ENCODE results near the gene DSG1.
"Not testable (repeated sequence)": the region's sequence is repeated elsewhere in the genome, so short reads cannot be mapped to it uniquely, and the experiment has no call there.

DSG1 gene

DNA sequence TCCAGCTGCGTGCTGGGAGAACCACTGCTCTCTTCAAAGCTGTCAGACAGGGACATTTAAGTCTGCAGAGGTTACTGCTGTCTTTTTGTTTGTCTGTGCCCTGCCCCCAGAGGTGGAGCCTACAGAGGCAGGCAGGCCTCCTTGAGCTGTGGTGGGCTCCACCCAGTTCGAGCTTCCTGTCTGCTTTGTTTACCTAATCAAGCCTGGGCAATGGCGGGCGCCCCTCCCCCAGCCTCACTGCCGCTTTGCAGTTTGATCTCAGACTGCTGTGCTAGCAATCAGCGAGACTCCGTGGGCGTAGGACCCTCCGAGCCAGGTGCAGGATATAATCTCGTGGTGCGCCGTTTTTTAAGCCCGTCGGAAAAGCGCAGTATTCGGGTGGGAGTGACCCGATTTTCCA, 35.4 kb downstream of the DSG1 start:
- not testable (repeated sequence) for DNase-seq

DNA sequence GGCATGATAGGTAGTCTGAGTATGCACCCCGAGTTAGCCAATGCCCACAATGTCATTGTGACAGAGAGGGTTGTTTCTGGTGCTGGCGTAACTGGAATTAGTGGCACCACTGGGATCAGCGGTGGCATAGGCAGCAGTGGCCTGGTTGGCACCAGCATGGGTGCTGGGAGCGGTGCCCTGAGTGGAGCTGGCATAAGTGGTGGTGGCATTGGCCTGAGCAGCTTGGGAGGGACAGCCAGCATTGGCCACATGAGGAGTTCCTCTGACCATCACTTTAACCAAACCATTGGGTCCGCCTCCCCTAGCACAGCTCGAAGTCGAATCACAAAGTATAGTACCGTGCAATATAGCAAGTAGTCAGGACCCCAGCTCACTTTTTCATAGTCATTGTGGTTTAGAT, 37.0 kb downstream of the DSG1 start:
- no peak for DNase-seq

GRCh38 chr18:31356025-31356424, 38.1 kb downstream of the DSG1 start:
- DNase-seq = no peak

GRCh38 chr18:31364190-31364589, 46.2 kb downstream of the DSG1 start:
- DNase-seq = no peak

GRCh38 chr18:31369478-31369877, 51.5 kb downstream of the DSG1 start:
- DNase-seq = no peak

- DNase-seq = no peak
Observed at GRCh38 chr18:31371989-31372388, 54.0 kb downstream of the DSG1 start.

- no peak for DNase-seq
Observed at GRCh38 chr18:31373641-31374040, 55.7 kb downstream of the DSG1 start.

DNA sequence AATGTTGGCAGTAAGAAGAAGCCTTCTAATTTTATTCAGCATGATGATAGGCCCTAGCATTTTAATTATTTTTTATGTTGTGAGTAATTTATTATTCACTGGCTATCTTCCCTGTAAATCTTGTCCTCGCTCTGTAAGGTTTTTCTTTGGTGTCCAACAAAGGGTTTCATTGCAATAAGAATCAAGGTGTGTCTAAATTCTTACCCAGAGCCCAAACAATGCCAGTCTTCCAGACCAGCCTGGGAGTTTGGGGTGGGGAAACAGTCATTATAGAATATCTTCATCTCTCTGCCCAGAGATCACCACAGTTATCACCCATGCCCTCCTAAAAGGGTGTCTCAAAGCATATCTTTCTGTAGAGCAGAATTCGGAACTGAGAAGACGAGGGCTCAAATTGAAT, 58.5 kb downstream of the DSG1 start, which contains the start of gene DSG4:
Gene DSG4, plus strand, starts transcription at position 301 of the 400 bp plus-strand sequence. CDS start 135 bp downstream, outside the sequence.
- DNase-seq = no peak

DNA sequence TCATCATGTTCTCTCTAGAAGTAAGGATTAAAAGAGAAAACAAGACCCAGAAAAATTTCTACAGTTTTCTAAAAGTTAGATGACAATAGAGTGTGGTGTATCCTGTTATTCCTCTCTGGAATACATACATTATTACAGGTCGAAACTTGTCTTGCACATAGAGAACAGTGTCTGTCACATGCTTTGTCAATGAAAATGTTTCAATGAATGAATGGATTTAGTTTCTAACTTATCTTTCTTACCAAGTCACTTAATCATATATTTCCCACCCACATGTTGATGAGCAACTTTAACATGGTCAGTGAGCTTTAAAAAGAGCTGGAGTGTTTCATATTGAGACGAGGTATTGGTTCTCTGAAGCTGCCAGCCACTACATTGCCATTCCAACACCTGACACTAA, 63.0 kb downstream of the DSG1 start:
- no peak for DNase-seq

DNA sequence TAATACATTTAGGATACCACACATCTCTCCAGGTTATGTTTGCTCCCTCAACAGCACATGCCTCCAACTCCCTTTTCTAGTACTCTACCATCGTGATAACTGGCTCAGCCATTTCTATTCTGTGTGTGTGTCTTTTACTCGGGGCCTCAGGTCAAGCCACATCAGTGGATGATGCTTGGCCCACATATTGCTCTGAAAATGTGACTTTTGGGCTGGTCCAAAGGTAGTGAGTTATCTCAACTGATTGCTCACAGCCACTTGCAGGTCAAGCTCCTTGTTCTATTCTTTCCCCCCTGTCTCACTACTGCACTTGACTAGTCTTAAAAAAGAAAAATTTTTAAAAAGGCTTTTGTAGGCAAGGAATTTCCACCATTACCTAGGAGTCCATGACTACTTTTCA, 64.1 kb downstream of the DSG1 start:
- DNase-seq = no peak

GRCh38 chr18:31386741-31387140, 68.8 kb downstream of the DSG1 start:
- no peak for DNase-seq

DNA sequence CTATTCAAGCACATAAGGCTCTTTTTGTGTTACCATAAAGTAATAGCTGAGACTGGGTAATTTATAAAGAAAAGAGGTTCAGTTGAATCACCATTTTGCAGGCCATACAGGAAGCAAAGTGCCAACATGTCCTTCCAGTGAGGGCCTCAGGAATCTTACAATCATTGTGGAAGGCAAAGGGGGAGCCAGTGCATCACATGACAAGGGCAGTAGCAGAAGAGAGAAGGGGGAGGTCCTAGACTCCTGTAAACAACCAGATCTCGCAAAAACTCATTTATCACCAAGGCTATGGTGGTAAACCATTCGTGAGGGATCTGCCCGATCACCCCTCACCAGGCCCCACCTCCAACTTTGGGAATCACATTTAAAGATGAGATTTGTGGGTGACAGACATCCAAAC, 75.3 kb downstream of the DSG1 start:
- DNase-seq = no peak

DNA sequence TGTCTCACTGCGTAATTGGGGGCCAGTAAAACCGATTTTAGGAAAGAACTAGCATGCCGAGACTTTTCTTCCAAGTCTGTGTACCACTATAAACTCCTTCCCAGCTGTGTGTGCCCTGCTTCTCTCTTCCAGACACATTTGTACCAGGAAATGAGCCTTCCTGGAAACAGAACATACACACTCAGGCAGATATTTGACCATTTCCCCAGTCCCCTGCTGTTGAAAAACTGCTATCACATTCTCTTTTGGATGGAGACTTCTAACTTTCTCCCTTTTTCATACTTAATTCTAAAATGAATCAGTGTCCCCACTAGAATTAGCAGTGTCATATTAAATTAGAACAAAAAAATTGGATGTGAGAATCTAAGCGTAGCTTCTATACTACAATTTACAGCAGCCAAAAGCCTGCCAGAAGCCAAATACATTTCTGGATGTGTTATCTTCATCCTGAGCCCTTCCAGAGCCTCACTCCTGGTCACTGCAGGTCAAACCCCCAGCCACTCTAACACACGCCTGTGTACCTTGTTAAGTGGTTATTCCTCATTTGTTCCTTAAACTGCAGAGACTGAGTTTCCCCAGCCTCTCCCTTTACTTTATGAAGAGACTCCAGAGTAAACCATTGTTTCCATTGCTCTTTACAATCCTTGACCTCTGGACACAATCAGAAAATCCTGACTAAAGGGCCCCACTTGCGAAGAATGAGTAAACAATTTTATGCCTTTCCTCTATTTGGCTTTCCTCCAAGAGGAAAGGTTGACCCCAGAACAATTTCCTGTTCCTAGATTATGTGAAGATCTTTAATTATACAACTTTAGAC, 79.0 kb downstream of the DSG1 start:
- DNase-seq = no peak

DNA sequence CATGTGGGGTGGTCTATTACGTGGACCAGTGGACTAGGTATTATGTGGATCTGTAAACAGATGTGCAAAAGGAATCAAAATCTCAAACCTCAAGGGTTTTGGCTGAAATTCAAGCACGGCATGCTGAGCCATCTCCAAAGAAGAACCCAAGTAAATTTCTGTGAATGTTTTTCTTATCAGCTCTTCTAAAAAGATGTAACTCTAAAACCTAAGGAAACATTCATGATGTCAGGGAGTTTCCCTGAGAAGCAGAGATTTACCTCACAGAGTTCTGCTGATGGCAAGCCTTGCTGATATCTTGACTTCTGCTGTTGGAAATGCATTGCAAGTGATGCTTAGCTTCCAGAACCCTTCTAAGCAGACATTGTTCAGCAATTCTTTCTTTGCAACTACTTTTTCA, 80.2 kb downstream of the DSG1 start:
- no peak for DNase-seq

DNA sequence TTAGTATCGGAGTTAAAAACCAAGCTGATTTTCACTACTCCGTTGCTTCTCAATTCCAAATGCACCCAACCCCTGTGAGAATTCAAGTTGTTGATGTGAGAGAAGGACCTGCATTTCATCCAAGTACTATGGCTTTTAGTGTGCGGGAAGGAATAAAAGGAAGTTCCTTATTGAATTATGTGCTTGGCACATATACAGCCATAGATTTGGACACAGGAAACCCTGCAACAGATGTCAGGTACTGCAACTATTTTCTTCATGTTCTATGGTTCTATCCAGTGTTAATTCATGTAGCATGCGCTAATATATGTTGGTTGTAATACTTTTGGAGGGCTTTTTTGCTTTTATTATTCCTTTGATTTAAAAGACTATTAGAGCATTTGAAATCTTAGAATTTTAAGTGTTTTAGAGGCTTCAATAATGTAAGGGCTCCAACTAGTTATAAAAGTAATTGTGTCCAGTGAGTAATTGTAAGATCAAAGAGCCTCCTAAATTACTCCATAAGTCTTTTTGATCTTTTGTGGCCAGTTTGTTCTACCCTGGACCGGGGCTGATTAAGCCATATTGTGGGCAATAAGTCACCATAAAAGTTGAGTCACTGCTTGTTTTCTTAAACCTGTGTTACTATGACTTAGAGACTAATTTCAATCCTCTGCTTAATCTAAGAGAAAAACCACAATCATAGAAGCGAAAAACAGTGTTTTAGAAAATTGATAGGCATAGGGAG, 81.5 kb downstream of the DSG1 start:
- no peak for DNase-seq

- DNase-seq = no peak
Observed at GRCh38 chr18:31401156-31402025, 83.4 kb downstream of the DSG1 start.

DNA sequence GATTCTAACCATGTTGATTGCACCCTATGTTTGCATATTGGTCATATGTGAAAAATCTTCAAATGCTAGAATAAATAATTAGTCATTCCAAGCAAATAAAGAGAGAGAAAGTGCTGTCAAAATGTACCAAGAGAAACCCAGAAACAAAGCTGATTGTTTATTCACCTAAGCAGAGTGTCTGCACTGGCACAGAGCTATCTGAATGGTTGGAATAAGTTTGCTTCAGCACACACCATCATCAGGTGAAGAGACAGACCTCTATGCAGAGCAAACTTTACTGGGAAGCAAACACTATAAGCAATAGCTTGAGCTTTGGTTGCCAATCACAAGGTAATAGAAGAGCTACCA, 84.0 kb downstream of the DSG1 start:
- no peak for DNase-seq

GRCh38 chr18:31403409-31403808, 85.4 kb downstream of the DSG1 start:
- no peak for DNase-seq
